ENCODE data around the gene RCOR2. TPM values are rescaled to one million over a fixed set of nuclear protein-coding genes. Genes with fewer than 3 reads are reported as not detected.

RCOR2 gene
- total and polyA plus RNA-seq, 2 experiments from 2014 or later: 5.5 to 66.9 TPM

DNA sequence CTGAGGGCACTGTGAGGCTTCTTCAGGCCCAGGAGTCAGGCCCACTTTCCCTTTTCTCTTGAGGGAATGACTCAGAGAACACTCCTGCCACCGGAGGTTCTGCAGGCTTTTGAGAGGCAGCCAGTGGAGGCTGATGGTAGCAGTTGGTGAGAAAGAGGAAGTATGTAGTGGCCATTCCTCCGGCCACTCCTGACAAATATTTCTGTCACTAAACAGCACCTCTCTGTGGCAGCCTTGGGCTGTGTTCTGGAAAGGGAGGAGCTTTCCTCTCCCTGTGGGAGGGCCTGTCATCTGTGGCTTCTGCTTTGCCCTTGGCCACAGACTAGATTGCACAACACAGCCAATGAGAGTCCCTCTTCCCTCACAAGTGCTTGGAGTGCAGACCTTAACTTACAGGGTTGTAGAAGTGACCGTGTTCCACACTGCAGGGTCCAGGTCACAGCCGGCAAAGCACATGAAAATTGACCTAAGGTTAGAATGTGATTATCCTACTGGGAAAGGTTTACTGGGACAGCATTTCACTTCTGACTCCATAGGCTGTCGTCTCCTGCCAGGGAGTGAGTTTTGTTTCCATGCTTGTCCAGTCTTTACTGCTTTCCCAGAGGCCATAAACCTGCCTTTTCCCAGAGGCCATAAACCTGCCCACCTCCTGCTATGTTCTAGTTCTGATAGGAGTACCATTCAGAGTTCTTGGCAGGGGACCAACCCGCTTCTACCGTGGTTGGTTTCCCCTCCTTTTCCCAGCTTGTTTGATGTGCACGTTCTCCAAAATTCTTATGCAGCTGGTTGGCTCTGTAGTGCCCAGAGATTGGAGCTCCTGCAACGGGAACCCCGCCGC lies 44.8 kb downstream of the RCOR2 start:
- H3K4me1 Mint-ChIP-seq: peaks cover 56% of the 10 kb centered on the region
- no peaks in the 10 kb centered on the region for H3K9me2 ChIP-seq (ENCODE audit: insufficient read depth)
- peaks cover 22% of the 10 kb centered on the region for H3K4me1 ChIP-seq (ENCODE audit: insufficient read depth)
- H3K36me3 Mint-ChIP-seq (ENCODE audit: low read depth): no peaks in the 10 kb centered on the region
- peak overlapping the region; percentile 57; the same call in 1 of the 2 replicates for H3K4me2 ChIP-seq
- DNase-seq (ENCODE audit: low spot score): peak; percentile 67
- H3K4me3 ChIP-seq: no peak overlapping the region
- peaks cover 4% of the 10 kb centered on the region for H3K27me3 Mint-ChIP-seq (ENCODE audit: insufficient read depth, low read depth, poor library complexity)
- peaks cover 44% of the 10 kb centered on the region for H4K20me1 ChIP-seq (replicated peaks; ENCODE audit: insufficient read depth)
- no peaks in the 10 kb centered on the region for H3K27me3 ChIP-seq (ENCODE audit: insufficient read depth)
- no peaks in the 10 kb centered on the region for H3K9me3 Mint-ChIP-seq
- H3K79me2 ChIP-seq (replicated peaks; ENCODE audit: insufficient read depth): peaks cover 90% of the 10 kb centered on the region
- ATAC-seq: peak; percentile 77
- TF ChIP-seq NANOG (IDR thresholded peaks at IDR 0.05; ENCODE audit: borderline replicate concordance): no peak
- TF ChIP-seq, protein P1, sequence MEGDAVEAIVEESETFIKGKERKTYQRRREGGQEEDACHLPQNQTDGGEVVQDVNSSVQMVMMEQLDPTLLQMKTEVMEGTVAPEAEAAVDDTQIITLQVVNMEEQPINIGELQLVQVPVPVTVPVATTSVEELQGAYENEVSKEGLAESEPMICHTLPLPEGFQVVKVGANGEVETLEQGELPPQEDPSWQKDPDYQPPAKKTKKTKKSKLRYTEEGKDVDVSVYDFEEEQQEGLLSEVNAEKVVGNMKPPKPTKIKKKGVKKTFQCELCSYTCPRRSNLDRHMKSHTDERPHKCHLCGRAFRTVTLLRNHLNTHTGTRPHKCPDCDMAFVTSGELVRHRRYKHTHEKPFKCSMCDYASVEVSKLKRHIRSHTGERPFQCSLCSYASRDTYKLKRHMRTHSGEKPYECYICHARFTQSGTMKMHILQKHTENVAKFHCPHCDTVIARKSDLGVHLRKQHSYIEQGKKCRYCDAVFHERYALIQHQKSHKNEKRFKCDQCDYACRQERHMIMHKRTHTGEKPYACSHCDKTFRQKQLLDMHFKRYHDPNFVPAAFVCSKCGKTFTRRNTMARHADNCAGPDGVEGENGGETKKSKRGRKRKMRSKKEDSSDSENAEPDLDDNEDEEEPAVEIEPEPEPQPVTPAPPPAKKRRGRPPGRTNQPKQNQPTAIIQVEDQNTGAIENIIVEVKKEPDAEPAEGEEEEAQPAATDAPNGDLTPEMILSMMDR (conservative IDR thresholded peaks at IDR 0.05; ENCODE audit: low read depth in 2 of 2): peak; percentile 29 to 50
- H3K27ac Mint-ChIP-seq: 0 out of 2 replicates have a peak overlapping the region, but pooled peaks have one; percentile 64
- H3F3A ChIP-seq (replicated peaks; ENCODE audit: low read depth): peaks cover 9% of the 10 kb centered on the region; the same call in 1 of the 2 replicates
- H2AFZ ChIP-seq: no peak overlapping the region
- H3K27ac ChIP-seq (ENCODE audit: low read depth): 0 out of 2 replicates have a peak overlapping the region, but pooled peaks have one; percentile 8
- H3K4me3 Mint-ChIP-seq: no peak overlapping the region; the same call in 2 of the 3 replicates
- peaks cover 4% of the 10 kb centered on the region; the same call in 1 of the 2 replicates for H3K36me3 ChIP-seq (ENCODE audit: insufficient read depth)

GRCh38 chr11:63870351-63871140 lies 46.4 kb downstream of the RCOR2 start:
- Histone ChIP-seq H3K79me2 (replicated peaks; ENCODE audit: insufficient read depth) (peaks cover 91% of the 10 kb centered on the region), H4K20me1 (replicated peaks; ENCODE audit: insufficient read depth) (peaks cover 50% of the 10 kb centered on the region), H3K9me2 (ENCODE audit: insufficient read depth) (no peaks in the 10 kb centered on the region), H3F3A (replicated peaks; ENCODE audit: low read depth) (peaks cover 9% of the 10 kb centered on the region; the same call in 1 of the 2 replicates), H3K36me3 (ENCODE audit: insufficient read depth) (peaks cover 4% of the 10 kb centered on the region; the same call in 1 of the 2 replicates), H3K4me2 (no peak overlapping the region), H3K4me1 (ENCODE audit: insufficient read depth) (peaks cover 33% of the 10 kb centered on the region), H3K4me3 (no peak overlapping the region), H2AFZ (no peak overlapping the region), H3K27ac (ENCODE audit: low read depth) (peak overlapping the region; percentile 26; the same call in 1 of the 2 replicates), H3K27me3 (ENCODE audit: insufficient read depth) (no peaks in the 10 kb centered on the region)
- no peaks in the 10 kb centered on the region for H3K9me3 Mint-ChIP-seq
- TF ChIP-seq JUNB (IDR thresholded peaks at IDR 0.05; ENCODE audit: unreplicated experiment) (no peak), NANOG (IDR thresholded peaks at IDR 0.05; ENCODE audit: borderline replicate concordance) (no peak)
- peaks cover 69% of the 10 kb centered on the region for H3K4me1 Mint-ChIP-seq
- H3K27ac Mint-ChIP-seq: no peak overlapping the region
- no peak overlapping the region for H3K4me3 Mint-ChIP-seq
- no peaks in the 10 kb centered on the region; the same call in 2 of the 3 replicates for H3K36me3 Mint-ChIP-seq (ENCODE audit: low read depth)
- H3K27me3 Mint-ChIP-seq (ENCODE audit: insufficient read depth, low read depth, poor library complexity): peaks cover 4% of the 10 kb centered on the region
- no peak for ATAC-seq
- DNase-seq (ENCODE audit: low spot score): no peak

DNA sequence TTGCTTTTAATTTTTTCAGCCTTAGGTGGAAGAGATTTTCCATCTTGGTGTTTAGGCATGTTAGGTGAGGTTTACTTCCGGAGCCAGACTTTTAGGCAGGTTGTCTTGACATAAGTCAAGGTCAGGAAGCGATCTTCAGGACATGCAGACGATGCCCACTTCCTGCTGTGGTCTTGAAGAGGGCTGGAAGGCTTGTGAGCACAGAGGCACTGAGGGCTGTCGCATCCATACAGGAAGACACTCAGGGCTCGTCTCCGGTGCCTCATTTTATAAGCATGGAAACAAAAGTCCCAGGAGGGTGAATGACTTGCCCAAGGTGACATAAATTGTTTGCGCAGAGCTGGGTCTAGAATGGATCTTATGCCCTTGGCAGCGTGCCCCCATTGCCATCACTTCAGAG lies 47.3 kb downstream of the RCOR2 start:
- Mint-ChIP-seq H3K4me1 (peaks cover 68% of the 10 kb centered on the region), H3K27me3 (ENCODE audit: insufficient read depth, low read depth, poor library complexity) (peaks cover 4% of the 10 kb centered on the region), H3K9me3 (no peaks in the 10 kb centered on the region), H3K27ac (peak overlapping the region; percentile 57; the same call in 1 of the 2 replicates), H3K36me3 (ENCODE audit: low read depth) (no peaks in the 10 kb centered on the region; the same call in 2 of the 3 replicates), H3K4me3 (no peak overlapping the region)
- peaks cover 52% of the 10 kb centered on the region for H4K20me1 ChIP-seq (replicated peaks; ENCODE audit: insufficient read depth)
- H3F3A ChIP-seq (replicated peaks; ENCODE audit: low read depth): peaks cover 9% of the 10 kb centered on the region; the same call in 1 of the 2 replicates
- H3K27ac ChIP-seq (ENCODE audit: low read depth): no peak overlapping the region
- peaks cover 33% of the 10 kb centered on the region for H3K4me1 ChIP-seq (ENCODE audit: insufficient read depth)
- no peak overlapping the region for H3K4me3 ChIP-seq
- peaks cover 91% of the 10 kb centered on the region for H3K79me2 ChIP-seq (replicated peaks; ENCODE audit: insufficient read depth)
- DNase-seq (ENCODE audit: low spot score) (no peak), ATAC-seq (no peak)
- no peaks in the 10 kb centered on the region for H3K27me3 ChIP-seq (ENCODE audit: insufficient read depth)
- no peak overlapping the region for H2AFZ ChIP-seq
- no peak overlapping the region for H3K4me2 ChIP-seq
- H3K9me2 ChIP-seq (ENCODE audit: insufficient read depth): no peaks in the 10 kb centered on the region
- H3K36me3 ChIP-seq (ENCODE audit: insufficient read depth): peaks cover 4% of the 10 kb centered on the region; the same call in 1 of the 2 replicates
- no peak for TF ChIP-seq STAT1 (IDR thresholded peaks at IDR 0.05; ENCODE audit: unreplicated experiment)
- TF ChIP-seq, protein P1 (conservative IDR thresholded peaks at IDR 0.05; ENCODE audit: low read depth in 2 of 2): no peak

Data from GM23338 (cell line).